ENCODE data around the gene DNM3.

DNM3 gene

DNA sequence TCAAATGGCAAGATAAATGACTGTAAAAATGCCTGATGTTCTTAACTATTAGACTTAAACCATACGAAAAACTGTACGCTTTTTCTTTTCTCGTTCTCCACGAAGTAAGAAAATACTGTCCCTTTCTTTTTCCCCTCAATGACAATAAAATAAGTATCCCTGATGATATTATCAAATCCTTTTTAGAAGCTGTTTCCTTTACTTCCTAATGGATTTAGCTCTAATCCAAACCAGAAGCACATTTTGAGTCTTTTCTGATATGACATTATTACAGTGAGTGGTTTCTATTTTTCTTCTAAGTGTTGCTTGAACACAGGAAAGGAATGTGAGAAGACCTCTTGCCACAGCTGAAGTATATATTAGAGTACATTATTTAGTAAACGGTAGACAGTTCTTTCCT is 32.4 kb downstream of the DNM3 start:
- DNase-seq = no peak

- no peak for DNase-seq
Observed at GRCh38 chr1:171877701-171878100, 36.4 kb downstream of the DNM3 start.

DNA sequence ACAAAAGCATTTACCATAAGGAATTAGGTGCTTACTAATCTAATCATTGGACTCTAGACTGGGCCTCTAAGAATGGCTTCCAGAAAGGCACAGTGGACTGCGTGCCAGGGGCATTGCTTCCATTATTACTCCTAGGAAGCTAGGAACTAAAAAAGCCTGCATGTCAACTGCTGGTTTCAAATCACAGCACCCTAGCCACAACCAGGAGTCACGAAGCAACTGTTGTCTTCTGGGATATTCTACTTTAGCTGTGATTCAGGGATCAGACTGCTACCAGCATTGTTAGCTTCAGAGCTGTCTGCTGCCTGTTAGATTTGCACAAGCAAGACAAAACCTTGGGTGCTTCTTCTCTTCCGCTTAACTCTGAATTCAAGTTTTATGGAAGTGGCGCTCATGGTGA is 38.3 kb downstream of the DNM3 start:
- no peak for DNase-seq

- DNase-seq = no peak
Observed at GRCh38 chr1:171881442-171881841, 40.1 kb downstream of the DNM3 start.

DNA sequence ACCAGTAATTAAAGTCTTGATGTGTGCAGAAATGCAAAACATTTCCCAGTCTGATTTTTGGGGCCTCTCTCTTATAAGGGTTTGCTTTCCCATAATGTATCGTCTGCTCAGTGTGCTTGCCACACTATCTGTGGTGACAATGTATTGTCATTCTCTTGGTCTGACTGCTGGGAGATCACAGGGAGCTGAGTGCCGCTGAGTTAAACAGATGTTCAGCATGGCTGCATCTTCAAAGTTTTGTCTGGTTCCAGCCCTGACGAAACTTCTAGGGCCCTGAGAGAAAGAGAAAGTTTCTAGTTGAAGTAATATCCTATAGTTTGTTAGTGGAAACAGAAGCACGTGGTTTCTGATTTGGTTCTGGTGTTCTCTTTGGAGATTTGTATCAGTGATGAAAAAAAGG is 42.6 kb downstream of the DNM3 start:
- no peak for DNase-seq

GRCh38 chr1:171884475-171884874 is 43.2 kb downstream of the DNM3 start:
- no peak for DNase-seq

- no peak for DNase-seq
Observed at GRCh38 chr1:171890131-171890530, 48.8 kb downstream of the DNM3 start.

DNA sequence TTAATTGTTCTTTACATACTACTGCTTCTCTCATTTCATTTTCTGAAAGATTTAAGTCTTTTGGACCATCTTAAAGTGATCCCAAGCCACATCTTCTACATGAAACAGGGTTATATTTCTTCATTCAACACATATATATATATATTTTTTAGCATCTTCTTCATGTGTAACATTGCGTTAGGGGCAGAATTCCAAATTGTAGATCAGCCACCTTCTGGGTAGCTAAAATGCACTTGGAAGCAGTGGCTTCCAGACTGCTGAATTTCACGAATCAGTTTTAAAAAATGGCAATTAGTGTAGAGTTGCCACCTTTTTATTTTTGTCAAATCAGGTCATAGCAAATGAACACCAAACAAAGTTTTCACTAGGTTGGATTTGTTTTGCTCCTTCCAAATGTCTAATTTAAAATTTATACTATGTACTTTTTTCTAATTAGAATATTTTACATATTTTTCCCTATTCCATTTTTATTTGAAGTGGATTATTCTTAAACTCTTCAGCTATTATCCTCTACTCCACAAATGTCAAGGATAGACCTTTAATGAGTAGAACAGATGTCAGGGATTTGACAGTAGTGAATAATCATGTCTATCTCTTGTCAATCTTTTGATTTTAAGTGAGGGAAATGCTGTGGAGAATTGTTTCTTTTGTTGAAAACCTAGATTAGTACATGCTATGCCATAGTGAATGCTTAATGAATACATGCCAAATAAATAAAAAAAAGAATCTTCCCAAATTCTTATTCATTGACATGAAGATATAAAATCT is 55.8 kb downstream of the DNM3 start:
- DNase-seq = no peak

- no peak for DNase-seq
Observed at GRCh38 chr1:171898941-171899340, 57.6 kb downstream of the DNM3 start.

- no peak for DNase-seq
Observed at GRCh38 chr1:171899838-171900237, 58.5 kb downstream of the DNM3 start.

DNA sequence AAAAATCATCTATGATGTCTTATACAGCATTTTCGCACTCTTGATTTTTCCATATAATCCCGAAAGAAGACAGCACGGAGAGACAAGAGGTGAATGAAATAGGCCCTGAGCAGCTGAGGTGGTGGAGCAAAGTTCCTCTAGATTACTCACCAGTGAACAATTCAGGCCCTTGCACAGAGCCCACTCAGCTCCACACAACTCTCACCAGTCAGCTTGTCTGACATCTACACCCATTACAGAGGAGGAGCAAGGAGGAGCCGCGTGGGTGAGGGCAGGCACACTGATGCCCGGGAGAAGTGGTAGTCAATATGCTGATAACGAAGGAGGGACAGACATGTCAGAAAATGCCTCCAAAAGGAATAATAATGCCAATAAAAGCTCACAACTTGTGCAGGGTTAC is 59.9 kb downstream of the DNM3 start:
- no peak for DNase-seq

GRCh38 chr1:171902527-171902926 is 61.2 kb downstream of the DNM3 start:
- no peak for DNase-seq

DNA sequence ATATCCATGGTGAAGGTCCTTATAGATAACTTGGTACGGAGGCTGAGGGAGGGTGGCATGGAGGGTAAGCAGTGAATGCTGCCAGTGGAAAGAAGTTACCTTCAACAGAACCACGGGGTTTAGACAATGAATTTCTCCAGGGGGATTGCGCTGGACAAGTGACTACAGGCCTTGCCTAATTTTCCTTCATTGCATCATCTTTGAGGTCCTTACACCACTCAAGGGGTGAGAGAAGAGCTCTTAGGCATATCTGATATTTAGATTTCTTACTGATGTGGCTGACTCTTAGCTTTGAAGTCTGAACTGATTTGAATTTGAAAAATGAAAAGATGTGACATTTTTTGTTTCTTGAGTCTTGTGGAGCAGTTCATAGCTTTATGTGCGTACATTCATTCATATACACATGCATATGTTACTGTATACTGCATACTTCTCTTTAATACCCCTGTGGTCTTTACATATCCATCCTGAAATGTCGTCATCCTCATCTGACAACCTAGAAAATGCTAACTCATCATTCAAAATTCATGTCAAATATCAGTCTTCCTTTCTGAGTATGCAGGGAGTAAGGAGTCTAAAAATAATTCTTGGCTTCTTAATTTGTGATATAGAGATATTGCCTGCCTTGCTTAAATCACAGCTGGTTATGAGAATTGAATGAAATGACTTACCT is 63.6 kb downstream of the DNM3 start:
- DNase-seq = no peak

GRCh38 chr1:171909711-171910110 is 68.4 kb downstream of the DNM3 start:
- DNase-seq = no peak

GRCh38 chr1:171910786-171911185 is 69.5 kb downstream of the DNM3 start:
- DNase-seq = no peak

- DNase-seq = no peak
Observed at GRCh38 chr1:171911506-171911905, 70.2 kb downstream of the DNM3 start.

GRCh38 chr1:171912509-171913175 is 71.3 kb downstream of the DNM3 start:
- DNase-seq = no peak

DNA sequence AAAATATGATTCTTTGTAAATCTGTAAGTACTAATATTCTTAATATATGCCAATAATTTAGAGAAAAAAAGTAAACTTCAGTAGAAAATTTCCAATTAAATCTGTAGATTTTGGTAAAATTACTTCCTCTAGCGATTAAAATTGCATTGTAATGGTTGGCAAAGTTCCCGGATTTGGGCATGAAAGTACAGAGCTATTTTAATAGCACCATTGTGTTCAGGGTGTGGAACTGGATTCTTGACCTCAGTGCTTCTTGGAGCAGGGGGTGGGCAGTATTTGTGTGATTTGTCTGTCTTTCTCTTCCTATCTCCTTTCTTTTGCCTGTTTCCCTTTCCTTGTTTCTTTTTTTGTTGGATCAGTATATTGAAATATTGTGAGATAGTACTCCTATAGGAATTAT is 72.1 kb downstream of the DNM3 start:
- DNase-seq = no peak

DNA sequence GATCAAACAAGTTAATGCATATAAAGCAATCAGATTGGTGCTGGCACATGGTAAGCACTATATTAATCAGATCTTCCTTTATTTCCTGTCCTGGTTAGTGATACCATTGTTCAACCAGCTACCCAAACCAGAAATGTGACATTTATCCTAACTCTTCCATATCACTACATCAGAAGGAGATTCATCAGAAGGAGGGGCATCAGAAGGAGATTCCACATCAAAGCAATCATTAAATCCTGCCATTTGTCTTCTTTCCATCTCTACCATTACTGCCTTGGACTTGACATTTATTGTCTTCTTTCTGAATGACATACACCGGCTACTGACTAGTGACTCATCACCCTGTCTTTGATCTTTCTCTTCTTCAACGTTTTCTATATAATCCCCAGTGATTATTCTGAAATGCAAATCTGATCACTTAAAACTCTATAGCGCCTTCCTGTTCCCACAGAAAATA is 75.0 kb downstream of the DNM3 start:
- no peak for DNase-seq

DNA sequence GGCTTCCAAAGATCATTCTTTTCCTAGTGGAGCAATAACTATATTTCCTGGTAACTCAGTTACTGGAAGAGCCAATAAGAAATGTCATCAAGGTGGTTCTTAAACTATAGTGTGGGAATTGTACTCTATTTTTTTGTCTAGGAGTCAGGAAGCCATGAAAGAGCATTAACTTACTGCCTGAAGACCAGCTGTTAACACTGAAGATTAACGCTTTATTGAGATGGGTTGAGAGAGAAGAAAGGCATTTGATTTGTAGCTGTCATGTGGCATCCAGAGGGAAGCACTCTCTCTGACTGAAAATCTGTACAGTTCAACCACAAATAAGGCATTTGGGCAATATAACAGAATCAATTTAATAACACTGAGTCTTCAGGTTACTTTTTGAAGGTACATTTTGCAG is 76.0 kb downstream of the DNM3 start:
- DNase-seq = no peak

GRCh38 chr1:171919891-171920887 is 78.9 kb downstream of the DNM3 start:
- no peak for DNase-seq

DNA sequence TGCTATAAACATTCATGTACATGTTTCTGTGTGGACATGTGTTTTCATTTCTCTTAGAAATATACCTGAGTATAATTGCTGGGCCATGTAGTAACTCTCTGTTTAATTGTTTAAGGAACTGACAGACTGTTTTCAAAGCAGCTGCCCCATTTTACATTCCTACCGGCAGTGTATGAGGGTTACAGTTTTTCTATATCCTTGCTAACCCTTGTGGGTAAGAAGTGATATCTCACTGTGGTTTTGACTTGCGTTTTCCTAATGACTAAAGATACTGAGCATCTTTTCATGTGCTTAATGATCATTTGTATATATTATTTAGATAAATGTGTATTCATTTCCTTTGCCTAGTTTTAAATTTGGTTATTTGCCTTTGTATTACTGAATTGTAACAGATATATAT is 81.7 kb downstream of the DNM3 start:
- DNase-seq = no peak

DNA sequence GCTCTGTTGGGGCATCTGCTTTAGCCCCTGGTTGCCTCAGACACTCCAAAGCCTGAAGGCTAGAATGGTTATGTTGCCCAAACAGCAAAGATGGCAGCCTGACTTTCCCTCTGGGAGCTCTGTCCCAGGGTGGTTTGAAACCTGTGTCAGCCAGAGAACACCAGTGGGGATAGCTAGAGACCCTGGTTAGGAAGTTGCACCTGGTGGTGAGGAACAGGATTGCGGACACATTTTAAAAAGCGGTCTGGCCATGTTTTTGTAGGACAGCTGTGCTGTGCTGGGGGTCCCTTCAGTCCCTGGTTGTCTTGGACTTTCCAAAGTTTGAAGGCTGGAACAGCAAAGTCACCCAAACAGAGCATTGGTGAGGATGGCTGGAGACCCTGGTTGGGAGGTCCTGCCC is 87.8 kb downstream of the DNM3 start:
- no peak for DNase-seq

All from effector CD4-positive, alpha-beta T cell (primary cell).